PC-9 (cell line): Measurements from ENCODE around the gene LRRC46. TPM values are rescaled to one million over a fixed set of nuclear protein-coding genes. Genes with fewer than 3 reads are reported as not detected.

ENCODE experiments used
- BruUV-seq: library from RNA; stranded (reverse); fragments of 400-500 nt; replicated peaks from 2 replicates; lab custom pipeline; 2021; lab: Mats Ljungman, UMichigan
- CTCF ChIA-PET: fragments of 300-600 bp; sonication (Branson Sonifier 250); formaldehyde crosslinking; loops from one replicate; lab custom pipeline; 2022; ENCODE audit warnings: antibody characterized with exemption; lab: Charles Lee
- POLR2A ChIA-PET: fragments of 300-600 bp; sonication (Branson Sonifier 250); formaldehyde crosslinking; loops from one replicate; lab custom pipeline; 2022; ENCODE audit warnings: antibody characterized with exemption; ENCODE audit not compliant: unreplicated experiment; lab: Charles Lee
- DNase-seq, 2 experiments: peaks; one replicate each; pipeline versions ENCODE4 v3.0.0 to v3.0.0-alpha.2; 2015 to 2022; ENCODE audit warnings: mixed read lengths in 1 of 2
- H2AFZ ChIP-seq: fragments of 200-600 bp; sonication (generic); 2 replicates; pipeline ENCODE4 v1.8.1; 2017; ENCODE audit warnings: antibody characterized with exemption
- H3F3A ChIP-seq: fragments of 200-600 bp; sonication (generic); 2 replicates; pipeline ENCODE4 v1.8.1; 2017; ENCODE audit warnings: antibody characterized with exemption, mild to moderate bottlenecking, low read depth; ENCODE audit not compliant: insufficient read depth
- H3K27ac ChIP-seq: fragments of 200-600 bp; sonication (generic); 2 replicates; pipeline ENCODE4 v1.6.1; 2016; ENCODE audit warnings: mixed run types
- H3K27me3 ChIP-seq: fragments of 200-600 bp; sonication (generic); 2 replicates; pipeline ENCODE4 v1.6.1; 2016; ENCODE audit warnings: low read depth, mixed run types; ENCODE audit not compliant: insufficient read depth
- H3K36me3 ChIP-seq: fragments of 200-600 bp; sonication (generic); 2 replicates; pipeline ENCODE4 v1.6.1; 2016; ENCODE audit warnings: low read depth, mixed run types
- H3K4me1 ChIP-seq: fragments of 200-600 bp; sonication (generic); replicated peaks from 2 replicates; pipeline ENCODE4 v1.6.1; 2016; ENCODE audit warnings: mixed run types; ENCODE audit not compliant: insufficient read depth
- H3K4me2 ChIP-seq: fragments of 200-600 bp; sonication (generic); 2 replicates; pipeline ENCODE4 v1.6.1; 2017; ENCODE audit warnings: mixed run types
- H3K4me3 ChIP-seq: fragments of 200-600 bp; sonication (generic); 2 replicates; pipeline ENCODE4 v1.6.1; 2016; ENCODE audit warnings: mixed run types
- H3K79me2 ChIP-seq: fragments of 200-600 bp; sonication (generic); 2 replicates; pipeline ENCODE4 v1.6.1; 2017; ENCODE audit warnings: low read depth, mixed run types
- H3K9me2 ChIP-seq: fragments of 200-600 bp; sonication (generic); 2 replicates; pipeline ENCODE4 v1.8.1; 2017; ENCODE audit warnings: mild to moderate bottlenecking; ENCODE audit not compliant: insufficient read depth
- H3K9me3 ChIP-seq: fragments of 200-600 bp; sonication (generic); 2 replicates; pipeline ENCODE4 v1.8.1; 2016; ENCODE audit warnings: low read depth; ENCODE audit not compliant: insufficient read depth
- H4K20me1 ChIP-seq: fragments of 200-600 bp; sonication (generic); 2 replicates; pipeline ENCODE4 v1.8.1; 2017; ENCODE audit not compliant: insufficient read depth
- EZH2 ChIP-seq: fragments of 200-600 bp; sonication (generic); IDR thresholded peaks from 2 replicates; pipeline ENCODE4 v1.8.0; 2017; ENCODE audit warnings: antibody characterized with exemption, low read depth
- intact Hi-C: fragments of 100-400 bp; cut with micrococcal nuclease; formaldehyde crosslinking; loops from one replicate; pipeline ENCODE4 v1.10.0; 2022; ENCODE audit not compliant: unreplicated experiment
- total RNA-seq: library from RNA; stranded (reverse); gene quantifications from 2 replicates; pipeline ENCODE4 v1.2.3, GENCODE V29; 2021
- TF ChIP-seq, protein P1 (sequence below): fragments of 200-600 bp; sonication (generic); conservative IDR thresholded peaks from 2 replicates; pipeline ENCODE4 v1.6.1; 2017; ENCODE audit warnings: mixed run types, antibody characterized with exemption, mild to moderate bottlenecking, moderate library complexity

LRRC46 gene
- total RNA-seq, 1 experiment from 2014 or later, result 1.9 TPM

DNA sequence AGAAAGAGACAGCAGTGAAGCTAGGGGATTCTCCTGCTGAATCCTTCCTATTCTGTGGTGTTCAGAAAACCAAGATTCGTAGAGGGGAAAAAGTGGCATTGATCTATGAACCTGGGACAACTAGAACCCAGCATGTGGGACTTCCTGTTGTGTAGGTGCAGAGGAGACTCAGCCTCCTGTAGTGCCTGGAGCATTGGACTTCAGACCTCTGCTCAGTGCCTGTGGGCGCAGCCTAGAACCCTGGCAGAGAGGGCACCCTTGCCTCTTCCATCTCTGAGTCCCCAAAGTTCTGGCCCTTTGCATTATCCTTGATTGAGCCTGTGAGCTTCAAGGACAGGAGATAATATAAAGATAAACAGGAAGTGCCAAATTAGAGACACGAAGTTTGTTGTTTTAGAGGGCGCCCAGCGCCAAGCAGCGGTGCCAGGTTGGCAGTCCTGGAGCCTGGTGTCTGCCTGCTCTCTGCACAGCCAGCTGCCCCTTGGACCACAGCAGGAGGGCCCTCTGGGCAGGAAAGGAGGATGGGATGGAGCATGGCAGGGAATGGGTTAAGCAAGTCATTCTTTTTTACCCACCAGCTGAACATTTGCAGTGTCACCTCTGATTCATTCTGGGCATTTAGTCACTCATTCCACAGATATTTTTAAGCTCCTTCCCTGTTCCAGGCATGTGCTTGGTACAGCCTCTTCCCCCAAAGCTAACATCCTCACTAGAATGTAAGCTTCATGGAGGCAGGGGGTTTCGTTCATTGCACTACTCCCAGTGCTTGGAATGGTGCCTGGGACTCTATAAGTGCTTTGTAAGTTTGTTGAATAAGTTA lies 31.4 kb downstream of the LRRC46 start:
- Histone ChIP-seq H3K4me2 (peak overlapping the region; percentile 66), H3K79me2 (no peaks in the 10 kb centered on the region), H3F3A (peaks cover 35% of the 10 kb centered on the region), H3K9me3 (no peaks in the 10 kb centered on the region), H3K36me3 (no peaks in the 10 kb centered on the region), H3K27ac (peak overlapping the region; percentile 82), H3K4me3 (no peak overlapping the region), H3K27me3 (no peaks in the 10 kb centered on the region), H2AFZ (peak overlapping the region; percentile 50), H4K20me1 (no peaks in the 10 kb centered on the region), H3K9me2 (no peaks in the 10 kb centered on the region), H3K4me1 (peaks cover 46% of the 10 kb centered on the region)
- DNase-seq, result peak; percentile 41 to 92
- no peak for TF ChIP-seq EZH2
- TF ChIP-seq, protein P1, sequence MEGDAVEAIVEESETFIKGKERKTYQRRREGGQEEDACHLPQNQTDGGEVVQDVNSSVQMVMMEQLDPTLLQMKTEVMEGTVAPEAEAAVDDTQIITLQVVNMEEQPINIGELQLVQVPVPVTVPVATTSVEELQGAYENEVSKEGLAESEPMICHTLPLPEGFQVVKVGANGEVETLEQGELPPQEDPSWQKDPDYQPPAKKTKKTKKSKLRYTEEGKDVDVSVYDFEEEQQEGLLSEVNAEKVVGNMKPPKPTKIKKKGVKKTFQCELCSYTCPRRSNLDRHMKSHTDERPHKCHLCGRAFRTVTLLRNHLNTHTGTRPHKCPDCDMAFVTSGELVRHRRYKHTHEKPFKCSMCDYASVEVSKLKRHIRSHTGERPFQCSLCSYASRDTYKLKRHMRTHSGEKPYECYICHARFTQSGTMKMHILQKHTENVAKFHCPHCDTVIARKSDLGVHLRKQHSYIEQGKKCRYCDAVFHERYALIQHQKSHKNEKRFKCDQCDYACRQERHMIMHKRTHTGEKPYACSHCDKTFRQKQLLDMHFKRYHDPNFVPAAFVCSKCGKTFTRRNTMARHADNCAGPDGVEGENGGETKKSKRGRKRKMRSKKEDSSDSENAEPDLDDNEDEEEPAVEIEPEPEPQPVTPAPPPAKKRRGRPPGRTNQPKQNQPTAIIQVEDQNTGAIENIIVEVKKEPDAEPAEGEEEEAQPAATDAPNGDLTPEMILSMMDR, result no peak
- POLR2A ChIA-PET, result interaction anchor here (0.6 to 1.1 kb wide), 4 partner anchors 12 to 213 kb away, joined by 3 to 4 read pairs (median 4); partner anchors contain the start of genes KPNB1 and SP6
- intact Hi-C loops, result loop anchor here (1.0 kb wide), 1 partner anchor 19 kb away; no protein-coding TSS in a partner anchor
- CTCF ChIA-PET, result interaction anchor here (0.6 to 1.0 kb wide), 2 partner anchors 21 to 27 kb away, joined by 3 to 4 read pairs; no protein-coding TSS in a partner anchor
- TSS peak; percentile 65 for BruUV-seq

DNA sequence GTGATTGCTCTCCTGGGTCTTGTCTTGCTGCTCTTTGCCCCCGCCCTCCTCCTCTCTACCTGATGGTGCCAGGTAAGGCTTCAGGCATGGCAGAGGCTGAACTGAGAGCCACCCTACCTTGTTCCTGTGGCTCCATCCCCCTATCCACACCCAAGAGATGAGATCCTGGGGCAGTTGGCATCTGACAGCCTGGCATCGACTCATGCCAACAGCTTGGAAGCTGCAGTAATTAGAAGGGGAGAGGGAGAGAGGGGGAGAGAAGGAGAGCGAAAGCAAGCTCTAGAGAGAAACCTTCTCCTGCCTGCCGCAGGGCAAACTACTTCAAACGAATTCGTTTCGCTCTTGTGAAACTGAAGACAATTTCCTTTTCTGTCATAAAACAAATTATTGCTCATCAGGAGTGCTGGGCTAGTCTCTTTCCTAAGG lies 33.3 kb downstream of the LRRC46 start:
- Histone ChIP-seq H2AFZ (no peak overlapping the region), H3K27me3 (no peaks in the 10 kb centered on the region), H3K9me3 (no peaks in the 10 kb centered on the region), H3K4me3 (no peak overlapping the region), H3K36me3 (no peaks in the 10 kb centered on the region), H3K27ac (peak overlapping the region; percentile 82), H3K79me2 (no peaks in the 10 kb centered on the region), H3F3A (peaks cover 35% of the 10 kb centered on the region), H3K4me2 (peak overlapping the region; percentile 64), H3K4me1 (peaks cover 55% of the 10 kb centered on the region), H3K9me2 (no peaks in the 10 kb centered on the region), H4K20me1 (no peaks in the 10 kb centered on the region)
- ChIA-PET POLR2A (no interaction called here), CTCF (no interaction called here)
- intact Hi-C loops, result no loop called here
- peak in 1 of 2 experiments; percentile 83 for DNase-seq
- no peak for TF ChIP-seq EZH2
- TF ChIP-seq, protein P1, result no peak
- BruUV-seq, result no TSS peak

DNA sequence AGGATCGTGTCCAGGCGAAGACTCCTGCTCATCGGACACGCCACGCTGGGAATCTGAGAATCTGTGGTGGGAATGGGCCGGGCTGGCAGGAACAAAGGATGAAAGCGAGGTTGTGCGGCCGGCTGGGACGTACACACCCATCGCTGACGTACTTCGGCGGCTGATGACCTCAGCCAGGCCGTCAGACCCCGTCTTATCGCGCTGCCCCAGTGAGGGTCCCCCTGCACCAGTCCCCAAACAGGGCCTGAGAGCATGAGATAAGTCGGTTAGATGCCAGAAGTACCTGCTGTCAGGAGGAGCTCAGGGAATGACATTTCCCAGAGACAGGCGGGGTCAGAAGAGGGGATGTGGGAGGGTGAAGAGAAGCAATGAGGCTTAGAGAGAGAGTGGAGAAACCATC lies 35.5 kb downstream of the LRRC46 start:
- ChIA-PET CTCF (interaction anchor here (0.9 kb wide), 1 partner anchor 23 kb away, joined by 3 read pairs; no protein-coding TSS in a partner anchor), POLR2A (no interaction called here)
- H3K9me2 ChIP-seq, result no peaks in the 10 kb centered on the region
- intact Hi-C loops, result no loop called here
- BruUV-seq, result no TSS peak
- TF ChIP-seq, protein P1, result no peak
- TF ChIP-seq EZH2, result no peak
- peaks cover 34% of the 10 kb centered on the region for H3F3A ChIP-seq
- no peak overlapping the region for H3K4me2 ChIP-seq
- no peaks in the 10 kb centered on the region for H3K27me3 ChIP-seq
- no peak overlapping the region for H3K4me3 ChIP-seq
- no peak for DNase-seq
- H4K20me1 ChIP-seq, result no peaks in the 10 kb centered on the region
- no peaks in the 10 kb centered on the region for H3K79me2 ChIP-seq
- peaks cover 56% of the 10 kb centered on the region for H3K4me1 ChIP-seq
- H2AFZ ChIP-seq, result no peak overlapping the region
- no peaks in the 10 kb centered on the region for H3K9me3 ChIP-seq
- H3K27ac ChIP-seq, result no peak overlapping the region
- no peaks in the 10 kb centered on the region for H3K36me3 ChIP-seq
